B cell (primary cell): ENCODE results near the gene NKX3-2. TPM values are rescaled to one million over a fixed set of nuclear protein-coding genes. Genes with fewer than 3 reads are reported as not detected.
A peak's percentile ranks its signal among the peaks of the same experiment; 100 is the strongest.

Experiments used
- ATAC-seq: fragments of 200-7000 bp; cut with Tn5 transposase; one replicate; pipeline ENCODE4 v1.10.0; 2021; ENCODE audit warnings: low read depth, mild to moderate bottlenecking, moderate number of reproducible peaks, moderate library complexity
- CTCF ChIA-PET: fragments of 350-600 bp; sonication (Branson Sonifier 250); formaldehyde crosslinking; loops from one replicate; lab custom pipeline; 2021; ENCODE audit warnings: antibody characterized with exemption, inconsistent platforms; lab: Charles Lee
- POLR2A ChIA-PET: fragments of 350-600 bp; sonication (Branson Sonifier 250); formaldehyde crosslinking; loops from one replicate; lab custom pipeline; 2021; ENCODE audit warnings: antibody characterized with exemption; lab: Charles Lee
- DNase-seq: peaks from one replicate; pipeline ENCODE4 v3.0.0; 2013
- H2AFZ ChIP-seq: 2 replicates; pipeline ENCODE4 v1.6.1; 2012; ENCODE audit warnings: mild to moderate bottlenecking, low read depth, low read length; ENCODE audit not compliant: insufficient read depth, poor library complexity, severe bottlenecking
- H3K27ac ChIP-seq, 2 donors: 1 replicate in 1 of 2; 2 replicates in 1 of 2; pipeline ENCODE4 v1.5.1; 2012 to 2013; ENCODE audit warnings: low read length in 2 of 2, mild to moderate bottlenecking in 2 of 2, moderate library complexity in 1 of 2
- H3K27me3 ChIP-seq, 4 experiments: fragments of 200-600 bp in 1 of 4; sonication (generic) in 1 of 4; replicated peaks in 1 of 4; 1 replicate in 2 of 4; 2 replicates in 2 of 4; pipeline versions ENCODE4 v1.6.1 to v1.7.0; 2013 to 2016; ENCODE audit warnings: low read length in 3 of 4, mild to moderate bottlenecking in 2 of 4, mixed read lengths in 1 of 4, moderate library complexity in 1 of 4; ENCODE audit not compliant: insufficient read depth in 4 of 4, control insufficient read depth in 3 of 4; ENCODE audit errors: control extremely low read depth in 1 of 4
- H3K36me3 ChIP-seq, 2 experiments: replicated peaks in 1 of 2; 1 replicate in 1 of 2; 2 replicates in 1 of 2; pipeline versions ENCODE4 v1.6.1 to v1.7.1; 2013; ENCODE audit warnings: low read length in 1 of 2; ENCODE audit not compliant: insufficient read depth in 2 of 2, control insufficient read depth in 1 of 2; ENCODE audit errors: control extremely low read depth in 1 of 2, extremely low read depth in 1 of 2
- H3K4me1 ChIP-seq, 2 donors: fragments of 200-600 bp in 1 of 2; sonication (generic) in 1 of 2; 1 replicate in 1 of 2; 2 replicates in 1 of 2; pipeline versions ENCODE4 v1.5.1 to v1.6.1; 2013 to 2017; ENCODE audit warnings: low read length in 2 of 2; ENCODE audit not compliant: control insufficient read depth in 2 of 2, insufficient read depth in 2 of 2
- H3K4me2 ChIP-seq: replicated peaks from 2 replicates; pipeline ENCODE3; 2012; ENCODE audit warnings: mild to moderate bottlenecking, low read depth, low read length; ENCODE audit not compliant: poor library complexity, severe bottlenecking
- H3K4me3 ChIP-seq, 5 experiments: fragments of 200-600 bp in 1 of 5; sonication (generic) in 1 of 5; 1 replicate in 3 of 5; 2 replicates in 2 of 5; pipeline versions ENCODE4 v1.5.1 to v1.7.0; 2011 to 2016; ENCODE audit warnings: low read length in 4 of 5, mild to moderate bottlenecking in 4 of 5, low read depth in 2 of 5, control low read depth in 1 of 5, moderate library complexity in 1 of 5; ENCODE audit not compliant: insufficient read depth in 1 of 5; ENCODE audit errors: control extremely low read depth in 1 of 5, extremely low read depth in 1 of 5
- H3K79me2 ChIP-seq: fragments of 200-600 bp; sonication (generic); one replicate; pipeline ENCODE4 v1.6.0; 2016; ENCODE audit warnings: low read length; ENCODE audit not compliant: control insufficient read depth, insufficient read depth
- H3K9ac ChIP-seq: fragments of 200-600 bp; sonication (generic); 2 replicates; pipeline ENCODE4 v1.6.1; 2017; ENCODE audit warnings: mild to moderate bottlenecking, low read length, moderate library complexity
- H3K9me3 ChIP-seq, 3 donors: one replicate each; pipeline versions ENCODE4 v1.6.1 to v1.7.1; 2013; ENCODE audit warnings: low read length in 2 of 3; ENCODE audit not compliant: control insufficient read depth in 2 of 3, insufficient read depth in 1 of 3; ENCODE audit errors: control extremely low read depth in 1 of 3
- H4K20me1 ChIP-seq: 2 replicates; pipeline ENCODE4 v1.6.0; 2012; ENCODE audit warnings: mild to moderate bottlenecking, low read length; ENCODE audit not compliant: insufficient read depth, control insufficient read depth, poor library complexity, severe bottlenecking
- H3K27ac Mint-ChIP-seq: one replicate; pipeline ENCODE4 v1.8.0; 2021; ENCODE audit warnings: mixed read lengths
- H3K27me3 Mint-ChIP-seq: one replicate; pipeline ENCODE4 v1.8.0; 2021; ENCODE audit warnings: mixed read lengths
- H3K4me1 Mint-ChIP-seq: one replicate; pipeline ENCODE4 v1.8.0; 2021; ENCODE audit warnings: mixed read lengths
- H3K4me3 Mint-ChIP-seq: one replicate; pipeline ENCODE4 v1.8.0; 2021; ENCODE audit warnings: mixed read lengths
- H3K9me3 Mint-ChIP-seq: one replicate; pipeline ENCODE4 v1.8.0; 2022; ENCODE audit warnings: mixed read lengths; ENCODE audit not compliant: insufficient read depth
- CTCF ChIP-seq: fragments of 200-600 bp; IDR thresholded peaks from one replicate; pipeline ENCODE4 v1.8.0; 2022; ENCODE audit warnings: antibody characterized with exemption, mild to moderate bottlenecking
- EZH2 ChIP-seq: IDR thresholded peaks from 2 replicates; pipeline ENCODE4 v1.6.1; 2012; ENCODE audit warnings: borderline replicate concordance, low read depth, mild to moderate bottlenecking, moderate library complexity, low read length; ENCODE audit not compliant: insufficient read depth, poor library complexity, severe bottlenecking
- WGBS: methylation state at CpG from one replicate; pipeline ENCODE4 v1.1.5; 2013; ENCODE audit warnings: missing lambda C conversion rate; ENCODE audit not compliant: insufficient coverage; 5-methylcytosine and 5-hydroxymethylcytosine counted together
- intact Hi-C: fragments of 100-400 bp; cut with micrococcal nuclease; formaldehyde crosslinking; loops from one replicate; pipeline ENCODE4 v1.10.0; 2022
- polyA plus RNA-seq: library from polyadenylated mRNA; depleted of rRNA; stranded (reverse); fragments of >200 nt; gene quantifications from 2 replicates; pipeline ENCODE4 v1.2.3, GENCODE V29; 2012
- total RNA-seq, 2 donors: library from RNA; stranded (reverse); fragments of 120-200 nt in 1 of 2; gene quantifications; 1 replicate in 1 of 2; 2 replicates in 1 of 2; pipeline versions ENCODE4 v1.2.3 to v1.2.4, GENCODE V29; 2013 to 2022

Gene NKX3-2
- total and polyA plus RNA-seq, 2 donors (not counting 1 experiment from before 2014, with no cell fraction given) = not detected

GRCh38 chr4:13527192-13527980 is 16.9 kb downstream of the NKX3-2 start:
- H3K36me3 ChIP-seq = no peaks in the 10 kb centered on the region
- no peaks in the 10 kb centered on the region for H3K79me2 ChIP-seq
- ATAC-seq (no peak), DNase-seq (peak; percentile 54)
- H3K4me1 ChIP-seq = peaks cover 47 to 56% of the 10 kb centered on the region in 2 donors
- Mint-ChIP-seq H3K4me3 (peak overlapping the region; percentile 75), H3K27ac (no peak overlapping the region), H3K9me3 (no peaks in the 10 kb centered on the region), H3K27me3 (peaks cover 84% of the 10 kb centered on the region), H3K4me1 (peaks cover 28% of the 10 kb centered on the region)
- H3K4me3 ChIP-seq = peak overlapping the region in 2 of 5 experiments; percentile 13 to 37
- H2AFZ ChIP-seq = no peak overlapping the region
- intact Hi-C loops = no loop called here
- H3K9ac ChIP-seq = peak overlapping the region; percentile 30
- H3K27ac ChIP-seq = no peak overlapping the region
- peaks cover 1 to 63% (median 30%) of the 10 kb centered on the region in 3 donors for H3K9me3 ChIP-seq
- H4K20me1 ChIP-seq = no peaks in the 10 kb centered on the region
- WGBS = 5% methylated on average over 36 of the region's 46 CpGs
- POLR2A ChIA-PET = interaction anchor here (0.6 kb wide), 1 partner anchor 69 kb away, joined by 6 read pairs; no protein-coding TSS in a partner anchor
- H3K27me3 ChIP-seq = peaks cover 0 to 99% (median 87%) of the 10 kb centered on the region in 4 experiments
- H3K4me2 ChIP-seq = peak overlapping the region; percentile 64
- TF ChIP-seq EZH2 (no peak), CTCF (no peak)
- CTCF ChIA-PET = no interaction called here

GRCh38 chr4:13526658-13527057 is 17.6 kb downstream of the NKX3-2 start:
- WGBS = no CpG with 5 or more reads among the region's 3 CpGs
- H3K27ac ChIP-seq = no peak overlapping the region
- H3K4me1 Mint-ChIP-seq = peaks cover 28% of the 10 kb centered on the region
- no peaks in the 10 kb centered on the region for H3K36me3 ChIP-seq
- H3K27me3 ChIP-seq = peaks cover 0 to 98% (median 87%) of the 10 kb centered on the region in 4 experiments
- no peak overlapping the region for H3K4me2 ChIP-seq
- TF ChIP-seq CTCF (no peak), EZH2 (no peak)
- H3K4me3 ChIP-seq = no peak overlapping the region
- no peak overlapping the region for H3K9ac ChIP-seq
- no peak overlapping the region for H3K27ac Mint-ChIP-seq
- H3K79me2 ChIP-seq = no peaks in the 10 kb centered on the region
- H3K4me3 Mint-ChIP-seq = no peak overlapping the region
- intact Hi-C loops = no loop called here
- peaks cover 1 to 65% (median 30%) of the 10 kb centered on the region in 3 donors for H3K9me3 ChIP-seq
- DNase-seq = no peak
- no peak for ATAC-seq
- H4K20me1 ChIP-seq = no peaks in the 10 kb centered on the region
- H3K9me3 Mint-ChIP-seq = no peaks in the 10 kb centered on the region
- peaks cover 88% of the 10 kb centered on the region for H3K27me3 Mint-ChIP-seq
- no peak overlapping the region for H2AFZ ChIP-seq
- H3K4me1 ChIP-seq = peaks cover 51 to 61% of the 10 kb centered on the region in 2 donors
- CTCF ChIA-PET = no interaction called here
- POLR2A ChIA-PET = no interaction called here
